ENCODE measurements around the gene UBAP2. TPM values are rescaled to one million over a fixed set of nuclear protein-coding genes. Genes with fewer than 3 reads are reported as not detected.

Gene UBAP2
- total and polyA plus RNA-seq, 2 of the 4 experiments (the other 2 are of a cell fraction): 12.9 to 25.5 TPM

DNA sequence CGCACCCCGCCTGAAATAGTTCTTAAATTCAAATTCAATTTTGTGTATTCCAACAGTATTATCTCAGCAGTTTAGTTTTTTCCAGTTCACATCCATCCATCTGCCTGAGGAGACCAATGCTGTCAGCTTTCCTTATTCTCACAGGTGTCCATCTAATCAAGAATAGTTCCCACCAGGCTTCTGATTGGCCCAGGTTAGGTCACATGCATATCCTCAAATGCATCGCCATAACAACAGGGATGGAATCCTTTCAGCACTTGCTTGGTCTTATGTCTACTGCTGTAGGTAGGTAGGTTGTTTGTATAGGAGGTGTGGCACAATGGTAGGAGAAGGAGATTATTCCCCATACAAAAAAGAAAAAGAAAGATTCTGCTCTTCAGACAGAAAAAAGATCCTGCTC lies 140.6 kb downstream of the UBAP2 start:
- peaks cover 65% of the 10 kb centered on the region for H4K20me1 ChIP-seq (ENCODE audit: insufficient read depth, low read length)
- H3K56ac ChIP-seq (ENCODE audit: extremely low read depth, insufficient read depth, low read length): no peak overlapping the region
- ATAC-seq (ENCODE audit: low read depth) (no peak), DNase-seq (no peak)
- 100% methylated on average over 1 of the region's 3 CpGs; no CpG with 5 or more reads in 1 of the 2 experiments for WGBS, 2 experiments (ENCODE audit: extremely low coverage in 2 of 2, insufficient read length in 1 of 2)
- no peaks in the 10 kb centered on the region for H3K9me3 ChIP-seq (ENCODE audit: control insufficient read depth, insufficient read depth, low read length)
- no peak overlapping the region for H3K18ac ChIP-seq (ENCODE audit: low read depth, low read length)
- no peak overlapping the region for H3K4me3 ChIP-seq (ENCODE audit: insufficient read depth, low read depth, low read length)
- peaks cover 10% of the 10 kb centered on the region for H3K9me1 ChIP-seq (ENCODE audit: insufficient read depth, low read length)
- no peak overlapping the region for H4K8ac ChIP-seq (ENCODE audit: low read depth in 2 of 2, low read length in 2 of 2)
- H2AFZ ChIP-seq (replicated peaks; ENCODE audit: low read length, poor library complexity): no peak overlapping the region
- BruUV-seq (replicated peaks): no TSS peak
- in situ Hi-C loops (cut with MboI; ENCODE audit: low sequenced_read_pairs) (no loop called here), intact Hi-C loops (cut with micrococcal nuclease) (no loop called here), dilution Hi-C loops (cut with HindIII; ENCODE audit: low sequenced_read_pairs, unreplicated experiment) (no loop called here)
- H4K5ac ChIP-seq (ENCODE audit: low read depth, low read length): no peak overlapping the region
- H3K27ac ChIP-seq (ENCODE audit: insufficient read depth, low read length): no peak overlapping the region
- no peak overlapping the region for H3K23ac ChIP-seq (ENCODE audit: low read depth, low read length)
- no peak overlapping the region for H2BK20ac ChIP-seq (ENCODE audit: low read depth, low read length)
- H3K36me3 ChIP-seq (ENCODE audit: control insufficient read depth, insufficient read depth, low read length): peaks cover 5% of the 10 kb centered on the region
- no peak overlapping the region for H3K4me2 ChIP-seq (ENCODE audit: low read depth, low read length)
- TF ChIP-seq NFE2L2 (IDR thresholded peaks at IDR 0.05; ENCODE audit: low read depth, low read length) (no peak), SMC3 (IDR thresholded peaks at IDR 0.05; ENCODE audit: low read depth, low read length) (no peak), FOS (IDR thresholded peaks at IDR 0.05; ENCODE audit: low read depth, low read length) (no peak), MAZ (IDR thresholded peaks at IDR 0.05; ENCODE audit: borderline replicate concordance, low read depth, low read length) (no peak), CHD1 (IDR thresholded peaks at IDR 0.05; ENCODE audit: low read depth, low read length) (no peak), USF2 (IDR thresholded peaks at IDR 0.05; ENCODE audit: low read depth, low read length) (no peak), RCOR1 (IDR thresholded peaks at IDR 0.05; ENCODE audit: insufficient replicate concordance, low read length) (no peak), BHLHE40 (IDR thresholded peaks at IDR 0.05; ENCODE audit: low read depth, low read length) (no peak), MAFK (IDR thresholded peaks at IDR 0.05; ENCODE audit: low read depth, low read length) (no peak)
- TF ChIP-seq, protein P1, sequence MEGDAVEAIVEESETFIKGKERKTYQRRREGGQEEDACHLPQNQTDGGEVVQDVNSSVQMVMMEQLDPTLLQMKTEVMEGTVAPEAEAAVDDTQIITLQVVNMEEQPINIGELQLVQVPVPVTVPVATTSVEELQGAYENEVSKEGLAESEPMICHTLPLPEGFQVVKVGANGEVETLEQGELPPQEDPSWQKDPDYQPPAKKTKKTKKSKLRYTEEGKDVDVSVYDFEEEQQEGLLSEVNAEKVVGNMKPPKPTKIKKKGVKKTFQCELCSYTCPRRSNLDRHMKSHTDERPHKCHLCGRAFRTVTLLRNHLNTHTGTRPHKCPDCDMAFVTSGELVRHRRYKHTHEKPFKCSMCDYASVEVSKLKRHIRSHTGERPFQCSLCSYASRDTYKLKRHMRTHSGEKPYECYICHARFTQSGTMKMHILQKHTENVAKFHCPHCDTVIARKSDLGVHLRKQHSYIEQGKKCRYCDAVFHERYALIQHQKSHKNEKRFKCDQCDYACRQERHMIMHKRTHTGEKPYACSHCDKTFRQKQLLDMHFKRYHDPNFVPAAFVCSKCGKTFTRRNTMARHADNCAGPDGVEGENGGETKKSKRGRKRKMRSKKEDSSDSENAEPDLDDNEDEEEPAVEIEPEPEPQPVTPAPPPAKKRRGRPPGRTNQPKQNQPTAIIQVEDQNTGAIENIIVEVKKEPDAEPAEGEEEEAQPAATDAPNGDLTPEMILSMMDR (conservative IDR thresholded peaks at IDR 0.05; ENCODE audit: low read depth, low read length): no peak
- TF ChIP-seq, protein P2, sequence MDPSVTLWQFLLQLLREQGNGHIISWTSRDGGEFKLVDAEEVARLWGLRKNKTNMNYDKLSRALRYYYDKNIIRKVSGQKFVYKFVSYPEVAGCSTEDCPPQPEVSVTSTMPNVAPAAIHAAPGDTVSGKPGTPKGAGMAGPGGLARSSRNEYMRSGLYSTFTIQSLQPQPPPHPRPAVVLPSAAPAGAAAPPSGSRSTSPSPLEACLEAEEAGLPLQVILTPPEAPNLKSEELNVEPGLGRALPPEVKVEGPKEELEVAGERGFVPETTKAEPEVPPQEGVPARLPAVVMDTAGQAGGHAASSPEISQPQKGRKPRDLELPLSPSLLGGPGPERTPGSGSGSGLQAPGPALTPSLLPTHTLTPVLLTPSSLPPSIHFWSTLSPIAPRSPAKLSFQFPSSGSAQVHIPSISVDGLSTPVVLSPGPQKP (IDR thresholded peaks at IDR 0.05; ENCODE audit: borderline replicate concordance, low read depth, low read length): no peak
- no peak overlapping the region for H3K4ac ChIP-seq (ENCODE audit: low read depth, low read length)
- no peak overlapping the region for H4K91ac ChIP-seq (ENCODE audit: insufficient read depth, low read depth, low read length)
- H2AK5ac ChIP-seq (ENCODE audit: low read depth, low read length): no peak overlapping the region
- H2BK5ac ChIP-seq (ENCODE audit: low read depth, low read length, poor library complexity, severe bottlenecking): no peak overlapping the region
- H3K14ac ChIP-seq (replicated peaks; ENCODE audit: low read depth, low read length): no peak overlapping the region
- no peaks in the 10 kb centered on the region for H3K4me1 ChIP-seq (ENCODE audit: control insufficient read depth, insufficient read depth, low read length)
- ChIA-PET POLR2A (ENCODE audit: unreplicated experiment) (no interaction called here), CTCF (no interaction called here)
- H3K27me3 ChIP-seq (ENCODE audit: control insufficient read depth, insufficient read depth, low read length): no peaks in the 10 kb centered on the region
- no peak overlapping the region for H2BK120ac ChIP-seq (ENCODE audit: low read depth, low read length)
- no peak overlapping the region for H3K9ac ChIP-seq (ENCODE audit: low read depth, low read length)
- no peak overlapping the region for H2BK15ac ChIP-seq (ENCODE audit: low read depth, low read length)
- no peak overlapping the region for H2AK9ac ChIP-seq (replicated peaks; ENCODE audit: low read depth, low read length, poor library complexity)
- H3K79me1 ChIP-seq (ENCODE audit: low read depth in 1 of 2, low read length in 2 of 2): peaks cover 31 to 74% of the 10 kb centered on the region in 2 experiments
